Muscle of leg (tissue), 16 donors: ENCODE data around the gene FCAMR. TPM values are rescaled to one million over a fixed set of nuclear protein-coding genes. Genes with fewer than 3 reads are reported as not detected.

ENCODE experiments used
- DNase-seq: peaks from one replicate; pipeline ENCODE4 v3.0.0; 2013
- H3K27ac ChIP-seq: one replicate; pipeline ENCODE4 v1.5.1; 2013; ENCODE audit warnings: mild to moderate bottlenecking, low read length, control low read depth
- H3K27me3 ChIP-seq: one replicate; pipeline ENCODE4 v1.6.1; 2013; ENCODE audit warnings: low read length; ENCODE audit not compliant: control insufficient read depth, insufficient read depth
- H3K36me3 ChIP-seq: one replicate; pipeline ENCODE4 v1.6.1; 2013; ENCODE audit warnings: low read length; ENCODE audit not compliant: control insufficient read depth, insufficient read depth
- H3K4me1 ChIP-seq: one replicate; pipeline ENCODE4 v1.6.1; 2013; ENCODE audit warnings: low read length; ENCODE audit not compliant: control insufficient read depth, insufficient read depth
- H3K4me3 ChIP-seq: one replicate; pipeline ENCODE4 v1.5.1; 2013; ENCODE audit warnings: low read length, control low read depth
- H3K9me3 ChIP-seq: replicated peaks from 2 replicates; pipeline ENCODE4 v1.6.1; 2013; ENCODE audit warnings: low read depth, low read length; ENCODE audit not compliant: control insufficient read depth
- WGBS: methylation state at CpG from one replicate; pipeline ENCODE4 v1.1.5; 2013; ENCODE audit warnings: missing lambda C conversion rate; ENCODE audit not compliant: insufficient coverage; 5-methylcytosine and 5-hydroxymethylcytosine counted together
- long read RNA-seq, 11 donors: transcript quantifications; one replicate each; lab custom pipeline, GENCODE V29; 2026
- polyA plus RNA-seq, 8 donors: library from polyadenylated mRNA; unstranded; fragments of 120-200 nt; gene quantifications; one replicate each; pipeline versions ENCODE4 v1.2.1 to v1.2.3, GENCODE V29; 2013; ENCODE audit warnings: inconsistent platforms in 1 of 8, low replicate concordance in 1 of 8; ENCODE audit not compliant: insufficient read length in 8 of 8, insufficient read depth in 1 of 8
- total RNA-seq: library from RNA; stranded (reverse); fragments of 120-200 nt; gene quantifications from one replicate; pipeline ENCODE4 v1.2.4, GENCODE V29; 2013

FCAMR gene, protein sequence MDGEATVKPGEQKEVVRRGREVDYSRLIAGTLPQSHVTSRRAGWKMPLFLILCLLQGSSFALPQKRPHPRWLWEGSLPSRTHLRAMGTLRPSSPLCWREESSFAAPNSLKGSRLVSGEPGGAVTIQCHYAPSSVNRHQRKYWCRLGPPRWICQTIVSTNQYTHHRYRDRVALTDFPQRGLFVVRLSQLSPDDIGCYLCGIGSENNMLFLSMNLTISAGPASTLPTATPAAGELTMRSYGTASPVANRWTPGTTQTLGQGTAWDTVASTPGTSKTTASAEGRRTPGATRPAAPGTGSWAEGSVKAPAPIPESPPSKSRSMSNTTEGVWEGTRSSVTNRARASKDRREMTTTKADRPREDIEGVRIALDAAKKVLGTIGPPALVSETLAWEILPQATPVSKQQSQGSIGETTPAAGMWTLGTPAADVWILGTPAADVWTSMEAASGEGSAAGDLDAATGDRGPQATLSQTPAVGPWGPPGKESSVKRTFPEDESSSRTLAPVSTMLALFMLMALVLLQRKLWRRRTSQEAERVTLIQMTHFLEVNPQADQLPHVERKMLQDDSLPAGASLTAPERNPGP
- not detected for total RNA-seq
- under 1 TPM in 1 of 8 donors, not detected in 7; 0.16 TPM for polyA plus RNA-seq
- long read RNA-seq, donor 1: 0 reads
- long read RNA-seq, donor 2: 0 reads
- long read RNA-seq, donor 3: 0 reads
- long read RNA-seq, donor 4: 0 reads
- long read RNA-seq, donor 5: 0 reads
- long read RNA-seq, donor 6: 0 reads
- long read RNA-seq, donor 7: 0 reads
- long read RNA-seq, donor 8: 0 reads
- long read RNA-seq, donor 9: 0 reads
- long read RNA-seq, donor 10: 0 reads
- long read RNA-seq, donor 11: 0 reads

DNA sequence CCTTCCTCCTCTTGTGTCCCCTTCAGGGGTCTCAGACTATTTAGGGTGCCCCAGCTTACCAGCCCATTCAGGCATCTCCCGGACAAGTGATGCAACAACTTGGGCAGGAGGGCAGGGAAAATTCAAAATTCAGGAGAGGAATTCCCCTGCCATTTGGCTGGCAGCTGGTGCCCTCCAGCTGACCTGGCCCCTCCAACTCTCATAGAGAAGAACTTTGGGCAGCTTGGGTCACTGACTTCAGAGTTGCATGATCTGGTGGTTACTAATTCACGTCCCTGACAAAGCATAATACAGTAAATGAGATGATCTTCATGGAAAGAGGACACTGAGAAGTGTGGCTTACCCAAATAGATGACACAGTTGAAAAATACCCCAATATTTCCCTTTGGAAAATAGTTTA lies at the start of gene FCAMR:
Gene FCAMR, minus strand, starts transcription at position 15 of the 400 bp plus-strand sequence. CDS start 335 bp downstream, outside the sequence.
- WGBS: no CpG with 5 or more reads among the region's 2 CpGs
- Histone ChIP-seq H3K4me1 (no peaks in the 10 kb centered on the region), H3K4me3 (no peak within 1 kb of the TSS), H3K9me3 (no peaks in the 10 kb centered on the region), H3K36me3 (no peaks in the 10 kb centered on the region), H3K27ac (no peak within 1 kb of the TSS), H3K27me3 (no peaks in the 10 kb centered on the region)
- DNase-seq: no peak

DNA sequence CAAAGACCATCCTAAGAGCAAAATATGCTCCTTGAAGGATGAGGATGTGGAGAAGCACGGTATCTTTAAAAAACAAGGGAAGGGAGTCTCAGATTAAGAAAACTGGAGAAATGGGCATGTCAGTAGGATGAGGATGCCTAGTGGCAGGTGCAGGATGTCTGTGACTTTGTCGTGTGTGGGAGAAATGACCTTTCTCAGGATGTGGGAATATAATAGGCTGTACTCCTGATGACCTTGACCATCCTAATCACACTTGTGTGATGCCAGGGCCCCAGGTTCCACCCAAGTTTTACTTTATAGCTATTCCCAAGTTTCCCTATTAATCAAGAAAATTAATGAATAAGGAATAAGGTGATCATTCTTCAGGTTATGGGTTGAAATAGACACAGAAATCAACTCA lies 49.4 kb upstream of the FCAMR start:
- no peaks in the 10 kb centered on the region for H3K9me3 ChIP-seq
- no peaks in the 10 kb centered on the region for H3K36me3 ChIP-seq
- no peak overlapping the region for H3K4me3 ChIP-seq
- H3K27ac ChIP-seq: no peak overlapping the region
- peaks cover 2% of the 10 kb centered on the region for H3K27me3 ChIP-seq
- H3K4me1 ChIP-seq: peaks cover 6% of the 10 kb centered on the region
- 57% methylated on average over 1 of the region's 2 CpGs for WGBS
- no peak for DNase-seq

DNA sequence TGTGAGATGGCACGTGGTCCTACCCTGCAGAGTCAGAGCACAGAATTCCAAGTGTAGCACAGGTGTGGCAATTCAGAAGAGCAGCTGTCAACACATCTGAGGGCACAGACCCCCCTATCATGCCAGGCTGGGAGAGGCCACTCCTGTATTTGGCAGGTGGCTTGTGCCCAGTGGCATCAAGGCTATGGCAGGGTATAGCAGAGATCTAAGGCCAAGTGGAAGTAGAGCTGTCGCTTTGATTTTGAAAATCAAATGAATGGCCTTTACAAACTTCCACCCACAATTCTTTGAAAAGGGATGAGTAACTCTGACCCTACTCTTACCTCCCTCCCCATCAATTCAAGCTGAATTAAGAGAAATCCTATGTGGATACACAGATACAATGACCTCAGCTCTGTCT lies 48.9 kb upstream of the FCAMR start:
- Histone ChIP-seq H3K27me3 (peaks cover 2% of the 10 kb centered on the region), H3K27ac (no peak overlapping the region)
- WGBS: 80% methylated on average over 1 of the region's 2 CpGs

DNA sequence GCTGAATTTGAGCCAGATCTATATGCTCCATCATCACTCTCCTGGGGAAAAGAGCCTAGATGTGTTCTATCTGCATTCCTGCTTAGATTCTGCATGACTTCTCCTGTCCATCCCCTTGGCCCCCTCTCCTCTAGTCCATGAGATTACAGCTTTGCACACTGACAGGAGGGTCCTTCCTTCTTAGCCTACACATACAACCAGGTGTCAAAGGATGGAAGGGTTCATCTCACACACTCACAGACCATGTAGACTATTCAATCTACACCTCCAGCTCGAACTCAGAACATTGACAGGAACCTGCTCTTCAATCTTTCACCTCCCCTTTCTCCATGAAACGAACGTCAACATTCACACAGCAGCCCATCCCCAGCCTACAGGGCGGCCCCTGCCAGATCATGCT lies 48.4 kb upstream of the FCAMR start:
- no peak for DNase-seq
- Histone ChIP-seq H3K27ac (no peak overlapping the region), H3K4me3 (no peak overlapping the region), H3K27me3 (peaks cover 2% of the 10 kb centered on the region), H3K9me3 (no peaks in the 10 kb centered on the region), H3K4me1 (peaks cover under 1% of the 10 kb centered on the region), H3K36me3 (no peaks in the 10 kb centered on the region)
- 71% methylated on average over 1 of the region's 4 CpGs for WGBS

More for the DNA sequence above, 48.9 kb upstream of the FCAMR start:
- Histone ChIP-seq H3K9me3 (no peaks in the 10 kb centered on the region), H3K4me1 (peaks cover 5% of the 10 kb centered on the region), H3K36me3 (no peaks in the 10 kb centered on the region), H3K4me3 (no peak overlapping the region)
- no peak for DNase-seq

DNA sequence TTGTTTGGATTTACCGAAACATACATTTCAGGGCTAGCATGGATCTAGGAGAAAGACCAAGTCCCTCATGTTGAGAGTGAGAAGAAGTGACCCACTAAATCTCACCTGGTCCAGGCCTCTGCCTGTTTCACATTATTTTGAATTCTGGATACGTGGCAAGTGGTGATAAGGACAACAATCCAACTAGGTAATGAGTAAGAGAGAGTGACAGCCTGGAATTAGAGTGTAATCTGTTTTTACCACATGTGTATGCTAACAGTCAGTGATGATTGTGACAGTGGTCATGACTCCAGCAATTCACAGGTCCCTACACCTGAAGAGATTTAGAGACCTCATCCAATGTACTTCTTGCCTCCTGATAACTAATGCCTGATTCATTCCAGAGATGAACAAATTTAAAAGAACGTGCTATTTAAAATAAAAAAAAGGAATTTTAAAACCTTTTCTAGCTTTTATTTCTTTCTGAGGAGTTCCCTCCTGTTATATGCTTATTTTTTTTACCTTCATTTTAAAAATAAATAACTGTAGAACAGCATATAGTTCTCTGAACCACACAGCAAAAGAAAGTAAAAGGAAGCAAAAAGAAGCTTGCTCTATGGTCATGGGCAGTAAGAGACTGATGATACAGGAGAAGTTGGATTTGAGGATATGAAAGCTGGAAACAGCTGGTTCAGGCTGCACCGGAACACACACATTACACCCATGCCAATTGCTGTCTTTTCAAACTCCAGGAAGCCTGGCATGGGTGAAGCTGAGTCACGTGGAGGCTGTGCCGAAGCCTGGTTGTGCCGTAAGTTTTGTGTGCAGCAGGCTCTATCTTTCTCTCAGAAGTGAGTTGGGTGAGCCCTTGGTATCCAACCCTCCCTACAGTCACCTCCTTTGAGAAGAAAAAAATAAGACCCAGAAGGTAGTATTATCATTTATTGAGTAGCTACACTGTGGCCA lies 47.6 kb upstream of the FCAMR start:
- peaks cover 2% of the 10 kb centered on the region for H3K27me3 ChIP-seq
- no peak overlapping the region for H3K4me3 ChIP-seq
- no peaks in the 10 kb centered on the region for H3K9me3 ChIP-seq
- WGBS: 100% methylated on average over 1 of the region's 7 CpGs
- H3K4me1 ChIP-seq: no peaks in the 10 kb centered on the region
- DNase-seq: peak; percentile 81
- no peak overlapping the region for H3K27ac ChIP-seq
- H3K36me3 ChIP-seq: no peaks in the 10 kb centered on the region

DNA sequence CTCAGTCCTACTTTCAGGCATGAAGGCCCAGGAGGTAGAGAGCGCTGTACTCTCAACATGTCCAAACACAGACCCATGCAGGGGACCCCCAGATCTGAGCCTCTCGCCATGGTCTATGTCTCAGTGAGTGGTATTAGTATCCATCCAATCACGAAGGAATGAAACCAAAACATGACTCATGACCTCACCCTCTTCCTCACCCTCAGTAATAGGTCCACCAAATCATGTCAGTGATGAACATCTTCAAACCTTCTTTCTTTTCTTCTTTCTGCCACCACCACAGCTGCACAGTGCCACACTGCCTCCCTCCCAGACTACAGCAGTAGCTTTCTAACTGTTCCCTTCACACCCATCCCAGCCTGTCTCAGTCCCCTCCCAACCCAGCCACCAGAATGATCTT lies 45.5 kb upstream of the FCAMR start:
- H3K4me3 ChIP-seq: no peak overlapping the region
- WGBS: 95% methylated on average over 2 of the region's 3 CpGs
- H3K27ac ChIP-seq: no peak overlapping the region

DNA sequence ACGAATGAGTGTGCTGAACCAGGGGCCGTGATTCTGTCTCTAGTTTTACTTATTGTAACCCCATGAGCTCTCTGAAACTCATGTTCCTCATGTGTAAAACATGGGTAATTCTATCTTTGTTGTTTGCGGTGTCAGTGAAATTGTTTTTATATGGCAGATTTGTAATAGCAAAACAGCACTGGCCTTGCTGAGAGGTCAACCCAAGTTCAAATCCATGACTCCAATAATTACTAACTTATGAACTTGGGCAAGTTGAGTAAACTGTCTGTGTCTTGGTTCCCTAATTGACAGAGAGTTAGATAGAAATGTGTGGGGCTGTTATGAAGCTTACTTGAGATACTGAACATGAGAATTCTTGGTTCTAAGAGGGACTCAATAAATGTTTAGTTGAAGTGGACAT lies 44.5 kb upstream of the FCAMR start:
- no CpG with 5 or more reads among the region's 3 CpGs for WGBS
- Histone ChIP-seq H3K4me1 (no peaks in the 10 kb centered on the region), H3K9me3 (no peaks in the 10 kb centered on the region), H3K4me3 (no peak overlapping the region), H3K36me3 (no peaks in the 10 kb centered on the region), H3K27ac (no peak overlapping the region), H3K27me3 (no peaks in the 10 kb centered on the region)
- no peak for DNase-seq

More for the DNA sequence above, 45.5 kb upstream of the FCAMR start:
- H3K36me3 ChIP-seq: no peaks in the 10 kb centered on the region
- H3K9me3 ChIP-seq: no peaks in the 10 kb centered on the region
- no peaks in the 10 kb centered on the region for H3K4me1 ChIP-seq
- peaks cover 1% of the 10 kb centered on the region for H3K27me3 ChIP-seq
- no peak for DNase-seq

DNA sequence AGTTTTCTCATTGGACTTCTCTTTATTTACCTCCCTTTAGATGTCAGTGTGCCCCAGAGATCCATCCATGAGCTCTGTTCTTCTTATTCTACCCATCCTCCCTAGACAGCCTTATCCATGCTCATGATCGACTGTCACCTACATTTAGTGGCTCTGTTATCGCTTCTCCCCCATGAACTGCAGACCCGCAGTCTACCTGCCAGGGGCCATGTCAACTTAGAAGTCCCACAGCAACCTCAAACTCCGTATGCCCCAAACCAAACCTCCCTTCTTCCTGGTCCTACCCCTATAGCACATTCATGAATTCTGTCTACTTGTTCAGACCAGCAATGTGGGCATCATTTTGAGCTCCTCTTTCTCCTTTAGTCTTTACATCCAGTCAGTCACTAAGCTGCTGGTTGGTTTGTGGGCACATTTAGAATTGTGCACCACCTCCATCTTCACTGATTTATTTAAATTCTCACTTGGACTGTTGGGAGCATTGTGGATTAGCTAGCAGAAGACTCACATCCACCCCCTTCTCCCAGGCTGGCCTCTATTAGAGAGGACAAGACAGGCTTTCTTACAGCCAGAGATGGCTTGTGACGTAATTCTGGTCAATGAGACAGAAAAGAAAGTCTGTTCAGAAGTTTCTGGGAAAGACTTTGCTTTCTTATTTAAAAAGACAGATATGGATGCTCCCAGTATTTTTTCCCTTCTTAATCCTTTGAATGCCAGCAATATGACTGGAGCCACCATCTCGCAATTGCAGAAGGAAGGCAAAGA lies 43.2 kb upstream of the FCAMR start:
- no peaks in the 10 kb centered on the region for H3K9me3 ChIP-seq
- H3K4me1 ChIP-seq: no peaks in the 10 kb centered on the region
- H3K27me3 ChIP-seq: peaks cover under 1% of the 10 kb centered on the region
- no peak for DNase-seq
- WGBS: 89% methylated on average over 4 of the region's 6 CpGs
- H3K27ac ChIP-seq: no peak overlapping the region
- no peaks in the 10 kb centered on the region for H3K36me3 ChIP-seq
- H3K4me3 ChIP-seq: no peak overlapping the region

DNA sequence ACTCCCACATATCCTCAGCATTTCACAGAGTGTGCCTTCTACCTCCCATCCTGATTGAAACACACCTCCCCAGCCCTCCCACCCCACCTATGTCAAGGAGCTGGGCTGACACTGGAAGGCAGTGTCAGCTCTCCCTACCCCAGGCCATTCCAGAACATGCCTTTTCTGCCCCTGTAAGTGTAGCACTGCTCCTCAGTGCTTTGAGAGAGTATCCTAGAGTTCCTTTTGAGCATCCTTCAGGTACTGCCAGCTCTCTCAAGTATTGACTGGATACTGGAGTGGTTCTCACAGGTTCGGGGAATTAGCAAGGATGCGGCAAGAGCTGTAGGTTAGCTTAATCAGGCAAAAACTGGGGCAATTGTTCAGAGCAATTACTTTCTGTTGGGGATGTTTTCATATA lies 40.5 kb upstream of the FCAMR start:
- H3K27ac ChIP-seq: no peak overlapping the region
- no peaks in the 10 kb centered on the region for H3K4me1 ChIP-seq
- H3K9me3 ChIP-seq: no peaks in the 10 kb centered on the region
- peaks cover 3% of the 10 kb centered on the region for H3K27me3 ChIP-seq
- no peaks in the 10 kb centered on the region for H3K36me3 ChIP-seq
- 94% methylated on average over 2 of the region's 2 CpGs for WGBS
- no peak overlapping the region for H3K4me3 ChIP-seq
- DNase-seq: no peak
